Activated CD4-positive, alpha-beta T cell treated with anti-CD3 and anti-CD28 coated beads, Interleukin-2, amount 50 U/mL, for 4 hours (primary cell): ENCODE data around the gene LNPEP.
"Not testable (repeated sequence)": the region's sequence is repeated elsewhere in the genome, so short reads cannot be mapped to it uniquely, and the experiment has no call there.

Source experiments
- DNase-seq, 2 experiments: peaks; one replicate each; pipeline ENCODE4 v3.0.0-alpha.2; 2020

The LNPEP gene

DNA sequence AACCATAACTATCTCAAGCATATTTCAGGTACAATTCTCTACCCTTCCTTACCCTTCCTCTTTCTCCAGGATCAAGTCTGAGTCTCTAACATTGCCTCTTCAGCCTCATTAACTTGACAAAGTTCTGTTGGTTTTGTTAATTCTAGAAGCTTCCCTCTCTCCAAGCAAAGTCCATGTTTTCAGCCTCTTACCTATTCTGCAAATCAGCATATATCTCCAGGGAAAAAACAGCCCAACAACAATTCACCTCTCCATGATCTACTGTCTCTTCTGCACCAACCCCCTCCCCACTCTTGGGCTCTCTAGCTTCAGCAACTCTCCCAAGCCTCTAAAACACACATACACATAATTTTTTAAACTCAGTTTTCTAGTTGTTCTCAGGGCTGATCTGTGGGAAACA, 134.4 kb downstream of the LNPEP start:
- DNase-seq: no peak

DNA sequence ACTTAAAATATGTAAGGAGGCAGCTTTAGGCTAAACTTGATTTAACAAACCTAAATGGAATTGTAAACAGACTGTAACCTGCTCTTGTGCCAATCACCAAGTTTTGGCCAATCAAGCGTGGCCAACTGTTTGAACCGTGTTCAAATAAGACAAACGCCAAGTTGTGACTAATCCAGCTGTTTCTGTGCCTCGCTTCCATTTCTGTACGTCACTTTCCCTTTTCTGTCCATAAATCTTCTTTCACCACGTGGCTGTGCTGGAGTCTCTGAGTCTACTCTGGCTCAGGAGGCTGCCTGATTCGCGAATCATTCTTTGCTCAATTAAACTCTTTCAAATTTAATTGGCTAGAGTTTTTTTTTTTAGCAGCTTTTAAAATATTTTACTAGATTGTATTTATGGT, 135.2 kb downstream of the LNPEP start:
- DNase-seq: no peak

DNA sequence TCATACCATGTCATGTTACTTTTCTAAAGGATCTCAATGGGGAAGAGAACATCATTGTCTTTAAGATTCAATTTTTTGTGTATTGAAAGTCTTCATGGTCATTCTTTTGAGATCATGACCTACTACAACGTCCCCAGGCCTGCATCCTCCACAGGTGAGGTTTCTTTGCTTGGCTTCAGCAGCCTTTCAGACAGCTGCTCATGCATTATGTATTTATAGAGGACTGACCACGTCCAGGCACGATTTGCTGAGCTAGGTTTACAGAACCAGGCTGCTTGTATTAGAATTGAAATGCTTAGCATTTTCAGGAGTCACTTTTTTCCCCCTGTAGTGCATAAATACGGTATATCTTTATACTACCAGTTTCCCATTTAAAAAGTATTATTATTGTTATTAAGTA, 136.1 kb downstream of the LNPEP start:
- DNase-seq: no peak

DNA sequence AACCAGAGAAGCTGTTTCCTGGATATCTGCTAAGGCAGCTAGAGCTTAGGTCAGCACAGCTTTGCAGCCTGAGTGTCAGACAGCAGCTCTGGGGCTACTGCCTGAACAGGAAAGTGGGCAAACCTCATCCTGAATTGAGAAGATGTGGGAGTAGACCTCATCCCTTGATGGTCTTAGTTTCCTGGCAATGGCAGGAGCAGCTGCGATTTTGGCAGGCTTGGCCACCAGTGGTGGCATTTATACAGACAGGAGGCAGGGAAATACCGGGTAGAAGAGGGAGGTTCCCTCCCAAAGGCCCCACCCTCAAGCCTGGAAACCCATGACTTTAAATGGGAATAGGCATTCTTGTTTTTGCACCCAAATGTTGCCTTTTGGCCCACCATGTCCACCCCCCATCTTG, 136.8 kb downstream of the LNPEP start:
- no peak for DNase-seq

DNA sequence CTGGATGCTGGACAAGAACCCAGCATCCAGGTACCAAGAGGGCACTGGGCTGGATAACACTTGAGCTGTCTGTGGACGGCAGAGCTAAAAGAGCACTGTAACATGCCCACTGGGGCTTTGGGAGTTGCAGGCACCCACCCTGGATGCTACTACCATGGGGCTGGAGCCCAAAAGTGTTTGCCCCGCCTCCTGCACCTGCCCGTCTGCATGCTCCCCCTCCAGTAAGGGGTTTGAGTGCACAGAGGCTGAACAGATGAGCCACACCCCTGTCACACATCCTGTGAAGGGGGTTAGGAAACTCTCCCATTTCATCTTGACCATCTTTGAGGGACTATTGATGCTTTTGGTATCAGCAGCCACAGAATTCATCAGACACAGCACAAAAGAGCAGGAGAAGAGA, 137.5 kb downstream of the LNPEP start:
- no peak for DNase-seq

DNA sequence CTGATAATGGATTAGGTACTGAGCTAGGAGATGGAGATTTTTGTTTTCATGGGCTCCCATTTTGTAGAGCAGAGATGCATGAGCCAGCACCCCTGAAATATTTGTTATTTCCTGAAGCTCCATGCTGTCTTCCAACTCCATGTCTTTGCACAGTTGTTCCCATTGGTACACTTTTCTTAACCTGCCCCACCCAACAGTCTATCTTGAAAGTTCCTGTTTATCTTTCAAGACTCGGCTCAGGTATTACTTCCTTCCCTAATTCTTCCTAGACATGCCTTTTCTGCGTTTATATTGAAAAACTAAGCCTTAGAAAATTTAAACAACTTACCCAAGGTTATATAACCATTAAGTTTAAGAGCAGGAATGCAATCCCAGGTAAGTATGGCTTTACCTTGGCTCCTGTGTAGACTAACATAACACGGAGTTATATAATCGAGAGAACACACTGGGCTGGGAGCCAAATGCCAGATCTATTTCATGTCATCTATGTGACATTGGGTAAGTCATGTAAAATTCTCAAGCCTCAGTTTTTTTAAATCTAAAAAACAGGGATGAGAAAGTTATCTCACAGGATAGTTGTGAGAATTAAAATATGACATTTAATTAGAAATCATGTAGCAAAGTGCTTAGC, 139.1 kb downstream of the LNPEP start:
- no peak for DNase-seq

DNA sequence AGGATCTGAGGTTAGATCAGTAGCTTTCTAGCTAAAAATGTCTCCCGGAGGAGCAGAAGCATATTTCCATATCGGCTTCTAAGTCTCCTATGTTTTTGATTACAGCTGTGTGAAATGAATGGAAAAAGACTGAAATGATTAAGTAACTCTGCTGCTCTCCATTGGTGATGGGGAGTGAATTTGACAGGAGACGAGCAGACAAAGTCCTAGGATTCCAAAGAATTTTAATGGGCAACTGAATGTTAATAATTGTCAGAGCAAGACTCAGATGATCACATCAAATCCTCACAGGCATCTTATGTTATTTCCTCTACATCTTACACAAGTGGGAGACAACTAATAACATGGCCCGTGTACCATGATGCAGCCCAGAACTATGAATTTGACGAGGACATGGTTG, 139.8 kb downstream of the LNPEP start:
- no peak for DNase-seq

DNA sequence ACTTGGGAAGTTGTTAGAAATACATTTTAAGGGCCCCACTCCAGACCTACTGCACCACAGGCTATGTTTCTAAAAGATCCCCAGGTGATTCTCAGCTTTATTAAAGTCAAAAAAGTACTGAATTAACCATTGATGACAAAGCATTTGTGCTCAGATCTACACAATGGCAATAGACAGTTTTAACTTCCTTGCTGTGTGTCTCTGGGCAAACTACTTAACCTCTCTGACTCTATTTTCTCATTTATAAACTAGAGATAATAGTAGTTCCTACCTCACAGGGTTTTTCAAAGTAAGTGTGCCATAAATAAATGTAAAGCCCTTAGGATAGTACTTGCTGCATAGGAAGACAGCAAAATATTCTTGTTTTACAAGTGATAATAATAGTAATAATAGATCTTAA, 140.2 kb downstream of the LNPEP start:
- DNase-seq: no peak

DNA sequence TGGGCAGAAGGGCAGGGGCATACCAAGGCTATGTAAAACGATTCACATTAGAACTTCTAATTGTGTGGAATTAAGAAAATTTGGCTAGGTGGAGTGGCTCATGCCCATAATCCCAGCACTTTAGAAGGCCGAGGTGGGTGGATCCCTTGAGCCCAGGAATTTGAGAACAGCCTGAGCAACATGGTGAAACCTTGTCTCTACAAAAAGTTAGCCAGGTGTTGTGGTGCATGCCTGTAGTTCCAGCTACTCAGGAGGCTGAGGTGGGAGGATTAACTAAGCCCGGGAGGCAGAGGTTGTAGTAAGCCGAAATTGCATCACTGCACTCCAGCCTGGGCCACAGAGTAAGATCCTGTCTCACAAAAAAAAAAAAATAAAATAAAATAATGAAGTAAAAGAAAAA, 141.4 kb downstream of the LNPEP start:
- no peak for DNase-seq

DNA sequence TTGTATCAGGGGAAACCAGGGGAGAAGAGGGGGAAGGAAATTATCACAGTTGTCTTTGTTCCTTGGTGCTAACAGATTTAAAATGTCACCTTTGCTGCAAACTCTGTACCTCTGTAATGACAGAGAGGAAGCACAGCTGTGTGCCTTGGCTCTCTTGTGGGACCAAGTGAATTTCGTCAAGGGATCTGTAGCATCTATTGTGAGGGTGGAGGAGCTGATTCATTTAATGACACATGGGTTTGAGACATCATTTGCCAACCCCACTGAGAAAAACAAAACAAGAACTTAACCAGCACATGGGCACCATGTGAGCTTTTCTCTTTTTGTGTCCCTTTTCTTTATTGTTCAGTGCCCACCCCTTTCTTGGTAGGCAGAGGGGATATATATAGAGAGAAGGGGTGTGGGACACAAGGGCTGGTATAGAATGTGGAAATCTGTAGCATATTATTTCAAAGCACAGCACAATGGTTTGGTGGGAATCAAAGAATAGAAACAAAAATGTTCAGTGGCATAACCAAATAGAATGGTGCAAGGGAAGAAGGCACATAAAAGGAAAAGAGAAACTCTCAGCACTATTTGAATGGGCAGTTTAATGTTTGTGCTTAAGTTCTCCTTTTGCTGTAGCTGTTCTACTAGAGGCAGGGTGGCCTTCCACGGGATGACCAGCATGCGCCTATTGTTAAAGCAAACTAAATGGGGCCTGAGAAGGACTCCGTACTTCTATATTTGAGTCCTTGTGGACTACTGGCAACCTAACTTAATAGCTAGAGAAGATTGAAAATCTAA, 143.3 kb downstream of the LNPEP start:
- no peak for DNase-seq

DNA sequence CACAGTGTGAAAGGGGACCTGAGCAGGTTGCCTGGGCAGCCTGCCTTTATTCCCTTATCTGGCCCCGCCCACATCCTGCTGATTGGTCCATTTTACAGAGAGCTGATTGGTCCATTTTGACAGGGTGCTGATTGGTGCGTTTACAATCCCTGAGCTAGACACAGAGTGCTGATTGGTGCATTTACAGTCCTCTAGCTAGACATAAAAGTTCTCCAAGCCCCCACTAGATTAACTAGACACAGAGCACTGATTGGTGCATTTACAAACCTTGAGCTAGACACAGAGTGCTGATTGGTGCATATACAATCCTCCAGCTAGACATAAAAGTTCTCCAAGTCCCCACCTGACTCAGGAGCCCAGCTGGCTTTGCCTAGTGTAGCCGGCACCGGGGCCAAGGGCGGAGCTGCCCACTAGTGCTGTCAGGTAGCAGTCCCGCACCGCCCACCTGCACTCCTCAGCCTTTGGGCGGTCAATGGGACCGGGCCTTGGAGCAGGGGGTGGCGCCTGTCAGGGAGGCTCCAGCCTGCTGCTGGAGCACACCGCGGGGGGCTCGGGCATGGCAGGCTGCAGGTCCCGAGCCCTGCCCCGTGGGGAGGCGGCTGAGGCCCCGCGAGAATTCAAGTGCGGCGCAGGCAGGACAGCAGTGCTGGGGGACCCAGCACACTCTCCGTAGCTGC, 149.0 kb downstream of the LNPEP start:
- DNase-seq: not testable (repeated sequence)

DNA sequence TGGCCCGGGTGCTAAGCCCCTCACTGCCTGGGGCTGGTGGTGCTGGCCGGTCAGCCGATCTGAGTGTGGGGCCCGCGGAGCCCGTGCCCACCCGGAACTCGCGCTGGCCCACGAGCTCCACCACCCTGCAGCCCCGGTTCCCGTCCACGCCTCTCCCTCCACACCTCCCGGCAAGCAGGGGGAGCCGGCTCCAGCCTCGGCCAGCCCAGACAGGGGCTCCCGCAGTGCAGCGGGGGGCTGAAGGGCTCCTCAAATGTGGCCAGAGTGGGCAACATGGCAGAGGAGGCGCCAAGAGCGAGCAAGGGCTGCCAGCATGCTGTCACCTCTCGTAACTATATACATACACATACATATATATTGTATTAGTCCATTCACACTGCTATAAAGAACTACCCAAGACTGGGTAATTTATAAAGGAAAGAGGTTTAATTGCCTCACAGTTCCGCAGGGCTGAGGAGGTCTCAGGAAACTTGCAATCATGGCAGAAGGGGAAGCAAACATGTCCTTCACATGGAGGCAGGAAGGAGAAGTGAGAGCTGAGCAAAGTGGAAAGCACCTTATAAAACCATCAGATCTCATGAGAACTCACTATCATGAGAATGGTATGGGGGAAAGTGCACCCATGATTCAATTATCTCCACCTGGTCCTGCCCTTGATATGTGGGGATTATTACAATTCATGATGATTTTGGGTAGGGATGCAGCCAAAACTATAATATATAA, 149.7 kb downstream of the LNPEP start:
- DNase-seq: no peak
